Glomerular endothelial cell (primary cell): ENCODE results near the gene ANKRD63. TPM values are rescaled to one million over a fixed set of nuclear protein-coding genes. Genes with fewer than 3 reads are reported as not detected.

Experiments
- DNase-seq: peaks from one replicate; pipeline ENCODE4 v3.0.0-alpha.2; 2011; ENCODE audit warnings: low read depth, low spot score; ENCODE audit errors: extremely low read depth
- total RNA-seq: library from RNA; depleted of rRNA; stranded (reverse); fragments of >200 nt; gene quantifications from 2 replicates; pipeline ENCODE4 v1.2.3, GENCODE V29; 2015

Gene ANKRD63
- total RNA-seq: 0.18 TPM in 1 of 2 replicates, not detected in the other

- DNase-seq: no peak
Measured at GRCh38 chr15:40282869-40283614, at the start of gene ANKRD63. ANKRD63 (minus strand) TSS chr15:40283064; CDS start chr15:40282586, 478 bp downstream.

- no peak for DNase-seq
Measured at GRCh38 chr15:40332113-40332781, 49.4 kb upstream of the ANKRD63 start.

- no peak for DNase-seq
Measured at GRCh38 chr15:40331637-40332036, 48.8 kb upstream of the ANKRD63 start.

- no peak for DNase-seq
Measured at GRCh38 chr15:40331026-40331425, 48.2 kb upstream of the ANKRD63 start.

- no peak for DNase-seq
Measured at GRCh38 chr15:40330368-40330836, 47.5 kb upstream of the ANKRD63 start.

GRCh38 chr15:40329804-40330203 is 46.9 kb upstream of the ANKRD63 start:
- DNase-seq: no peak

- no peak for DNase-seq
Measured at GRCh38 chr15:40328751-40329150, 45.9 kb upstream of the ANKRD63 start.

- no peak for DNase-seq
Measured at GRCh38 chr15:40328176-40328575, 45.3 kb upstream of the ANKRD63 start.

- no peak for DNase-seq
Measured at GRCh38 chr15:40327457-40327856, 44.6 kb upstream of the ANKRD63 start.

- no peak for DNase-seq
Measured at GRCh38 chr15:40325700-40326099, 42.8 kb upstream of the ANKRD63 start.

GRCh38 chr15:40325188-40325587 is 42.3 kb upstream of the ANKRD63 start:
- no peak for DNase-seq

GRCh38 chr15:40323953-40324937 is 41.4 kb upstream of the ANKRD63 start:
- no peak for DNase-seq

GRCh38 chr15:40323239-40323952 is 40.5 kb upstream of the ANKRD63 start, which contains the start of gene INAFM2:
INAFM2 (plus strand) TSS chr15:40323692; CDS start chr15:40324056, 364 bp downstream.
- DNase-seq: no peak

GRCh38 chr15:40322531-40323238 is 39.8 kb upstream of the ANKRD63 start:
- DNase-seq: no peak

GRCh38 chr15:40320931-40321371 is 38.1 kb upstream of the ANKRD63 start:
- DNase-seq: no peak

- DNase-seq: no peak
Measured at GRCh38 chr15:40320409-40320808, 37.5 kb upstream of the ANKRD63 start.

GRCh38 chr15:40317580-40317979 is 34.7 kb upstream of the ANKRD63 start:
- no peak for DNase-seq

- DNase-seq: no peak
Measured at GRCh38 chr15:40316931-40317330, 34.1 kb upstream of the ANKRD63 start.

- DNase-seq: no peak
Measured at GRCh38 chr15:40314723-40315276, 31.9 kb upstream of the ANKRD63 start.
